ENCODE data around the gene C20orf141.

DNA sequence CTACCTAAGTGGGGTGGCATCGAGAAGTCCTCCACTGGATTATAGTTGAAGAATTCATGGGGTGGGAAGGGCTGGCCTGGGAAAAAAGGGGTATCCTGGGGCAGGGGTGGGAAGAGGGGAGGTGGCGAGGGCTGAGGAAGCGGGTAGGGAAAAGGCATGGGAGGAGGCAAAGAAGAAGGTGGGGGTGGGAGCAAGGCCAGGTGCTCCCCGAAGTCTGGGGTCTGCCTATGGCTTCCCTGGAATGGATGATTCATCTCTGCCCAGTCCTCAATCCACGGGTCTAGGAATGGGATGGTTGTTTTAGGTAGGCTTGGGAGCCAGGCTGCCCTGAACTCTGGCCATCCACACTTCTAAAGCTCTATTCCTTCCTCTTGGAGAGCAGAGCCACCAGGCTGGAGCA is 21.2 kb downstream of the C20orf141 start:
- no peak for TF ChIP-seq ZBTB1 (tag by site-specific recombination; IDR thresholded peaks at IDR 0.05)
- TF ChIP-seq, protein P1, sequence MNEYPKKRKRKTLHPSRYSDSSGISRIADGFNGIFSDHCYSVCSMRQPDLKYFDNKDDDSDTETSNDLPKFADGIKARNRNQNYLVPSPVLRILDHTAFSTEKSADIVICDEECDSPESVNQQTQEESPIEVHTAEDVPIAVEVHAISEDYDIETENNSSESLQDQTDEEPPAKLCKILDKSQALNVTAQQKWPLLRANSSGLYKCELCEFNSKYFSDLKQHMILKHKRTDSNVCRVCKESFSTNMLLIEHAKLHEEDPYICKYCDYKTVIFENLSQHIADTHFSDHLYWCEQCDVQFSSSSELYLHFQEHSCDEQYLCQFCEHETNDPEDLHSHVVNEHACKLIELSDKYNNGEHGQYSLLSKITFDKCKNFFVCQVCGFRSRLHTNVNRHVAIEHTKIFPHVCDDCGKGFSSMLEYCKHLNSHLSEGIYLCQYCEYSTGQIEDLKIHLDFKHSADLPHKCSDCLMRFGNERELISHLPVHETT (tag by site-specific recombination; IDR thresholded peaks at IDR 0.05): no peak
- TF ChIP-seq, protein P2, sequence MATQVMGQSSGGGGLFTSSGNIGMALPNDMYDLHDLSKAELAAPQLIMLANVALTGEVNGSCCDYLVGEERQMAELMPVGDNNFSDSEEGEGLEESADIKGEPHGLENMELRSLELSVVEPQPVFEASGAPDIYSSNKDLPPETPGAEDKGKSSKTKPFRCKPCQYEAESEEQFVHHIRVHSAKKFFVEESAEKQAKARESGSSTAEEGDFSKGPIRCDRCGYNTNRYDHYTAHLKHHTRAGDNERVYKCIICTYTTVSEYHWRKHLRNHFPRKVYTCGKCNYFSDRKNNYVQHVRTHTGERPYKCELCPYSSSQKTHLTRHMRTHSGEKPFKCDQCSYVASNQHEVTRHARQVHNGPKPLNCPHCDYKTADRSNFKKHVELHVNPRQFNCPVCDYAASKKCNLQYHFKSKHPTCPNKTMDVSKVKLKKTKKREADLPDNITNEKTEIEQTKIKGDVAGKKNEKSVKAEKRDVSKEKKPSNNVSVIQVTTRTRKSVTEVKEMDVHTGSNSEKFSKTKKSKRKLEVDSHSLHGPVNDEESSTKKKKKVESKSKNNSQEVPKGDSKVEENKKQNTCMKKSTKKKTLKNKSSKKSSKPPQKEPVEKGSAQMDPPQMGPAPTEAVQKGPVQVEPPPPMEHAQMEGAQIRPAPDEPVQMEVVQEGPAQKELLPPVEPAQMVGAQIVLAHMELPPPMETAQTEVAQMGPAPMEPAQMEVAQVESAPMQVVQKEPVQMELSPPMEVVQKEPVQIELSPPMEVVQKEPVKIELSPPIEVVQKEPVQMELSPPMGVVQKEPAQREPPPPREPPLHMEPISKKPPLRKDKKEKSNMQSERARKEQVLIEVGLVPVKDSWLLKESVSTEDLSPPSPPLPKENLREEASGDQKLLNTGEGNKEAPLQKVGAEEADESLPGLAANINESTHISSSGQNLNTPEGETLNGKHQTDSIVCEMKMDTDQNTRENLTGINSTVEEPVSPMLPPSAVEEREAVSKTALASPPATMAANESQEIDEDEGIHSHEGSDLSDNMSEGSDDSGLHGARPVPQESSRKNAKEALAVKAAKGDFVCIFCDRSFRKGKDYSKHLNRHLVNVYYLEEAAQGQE (tag by site-specific recombination; IDR thresholded peaks at IDR 0.05): no peak
- TF ChIP-seq ZNF214 (tag by site-specific recombination; IDR thresholded peaks at IDR 0.05; ENCODE audit: borderline replicate concordance): no peak
- no peak for TF ChIP-seq ZNF138 (tag by site-specific recombination; IDR thresholded peaks at IDR 0.05; ENCODE audit: borderline replicate concordance)
- TF ChIP-seq YY2 (tag by site-specific recombination; IDR thresholded peaks at IDR 0.05): no peak
- no peak for TF ChIP-seq ZFP37 (tag by site-specific recombination; IDR thresholded peaks at IDR 0.05)
- TF ChIP-seq CTCF (tag by site-specific recombination; IDR thresholded peaks at IDR 0.05): no peak
- TF ChIP-seq ATF2 (tag by site-specific recombination; IDR thresholded peaks at IDR 0.05; ENCODE audit: low read depth): no peak
- TF ChIP-seq ZNF280D (tag by site-specific recombination; IDR thresholded peaks at IDR 0.05): no peak
- TF ChIP-seq ZFHX2 (tag by site-specific recombination; conservative IDR thresholded peaks at IDR 0.05): no peak
